Measurements from ENCODE around the gene TNFAIP8L2. TPM values are rescaled to one million over a fixed set of nuclear protein-coding genes. Genes with fewer than 3 reads are reported as not detected.

Gene TNFAIP8L2
- total and polyA plus RNA-seq, 2 donors (not counting 3 experiments of a cell fraction or from before 2014, with no cell fraction given): 0.06 TPM; not detected in 1

- Histone ChIP-seq H4K20me1 (replicated peaks; ENCODE audit: control insufficient read depth, extremely low read depth, insufficient read depth, low read length) (no peaks in the 10 kb centered on the region), H3K9ac (replicated peaks; ENCODE audit: extremely low read depth, insufficient read depth, low read length) (no peak overlapping the region), H3K4me1 (ENCODE audit: control insufficient read depth, extremely low read depth, insufficient read depth, low read length) (peaks cover 29% of the 10 kb centered on the region), H2AFZ (ENCODE audit: low read depth, low read length) (no peak overlapping the region), H3K4me3 (replicated peaks in 1 of 3; ENCODE audit: insufficient read depth in 1 of 3, low read depth in 1 of 3, low read length in 3 of 3) (peak overlapping the region in 1 of 3 experiments; percentile 49), H3K4me2 (ENCODE audit: insufficient read depth, low read length) (no peak overlapping the region), H3K79me2 (ENCODE audit: control insufficient read depth, insufficient read depth, low read length) (no peaks in the 10 kb centered on the region), H3K27me3 (ENCODE audit: control insufficient read depth in 2 of 2, insufficient read depth in 2 of 2, low read length in 2 of 2) (no peaks in the 10 kb centered on the region), H3K9me3 (replicated peaks; ENCODE audit: control insufficient read depth, insufficient read depth, low read length) (no peaks in the 10 kb centered on the region), H3K36me3 (ENCODE audit: control insufficient read depth in 2 of 2, extremely low read depth in 1 of 2, insufficient read depth in 2 of 2, low read length in 2 of 2) (peaks cover 0 to 19% of the 10 kb centered on the region in 2 experiments), H3K9me1 (replicated peaks; ENCODE audit: control insufficient read depth, extremely low read depth, insufficient read depth, low read length) (no peaks in the 10 kb centered on the region), H3K27ac (ENCODE audit: insufficient read depth, low read depth, low read length) (no peak overlapping the region)
- DNase-seq (ENCODE audit: low read depth, low spot score) (no peak), FAIRE-seq (no peak)
- CTCF ChIA-PET: interaction anchor here (0.8 to 3.2 kb wide), 3 partner anchors 13 to 85 kb away, joined by 4 to 30 read pairs (median 4); partner anchors contain the start of gene CDC42SE1
- dilution Hi-C loops (cut with MboI; ENCODE audit: extremely low pct_ligation_motif_present, low sequenced_read_pairs) (no loop called here), intact Hi-C loops (cut with micrococcal nuclease) (loop anchor here (1.0 kb wide), 1 partner anchor 10 kb away; no protein-coding TSS in a partner anchor)
- POLR2A ChIA-PET: interaction anchor here (1.0 kb wide), 1 partner anchor 13 kb away, joined by 4 read pairs; no protein-coding TSS in a partner anchor
- no TSS peak for BruUV-seq (replicated peaks)
- TF ChIP-seq POLR2AphosphoS5 (IDR thresholded peaks at IDR 0.05; ENCODE audit: insufficient read depth, low read depth, low read length): no peak
- TF ChIP-seq, protein P1, sequence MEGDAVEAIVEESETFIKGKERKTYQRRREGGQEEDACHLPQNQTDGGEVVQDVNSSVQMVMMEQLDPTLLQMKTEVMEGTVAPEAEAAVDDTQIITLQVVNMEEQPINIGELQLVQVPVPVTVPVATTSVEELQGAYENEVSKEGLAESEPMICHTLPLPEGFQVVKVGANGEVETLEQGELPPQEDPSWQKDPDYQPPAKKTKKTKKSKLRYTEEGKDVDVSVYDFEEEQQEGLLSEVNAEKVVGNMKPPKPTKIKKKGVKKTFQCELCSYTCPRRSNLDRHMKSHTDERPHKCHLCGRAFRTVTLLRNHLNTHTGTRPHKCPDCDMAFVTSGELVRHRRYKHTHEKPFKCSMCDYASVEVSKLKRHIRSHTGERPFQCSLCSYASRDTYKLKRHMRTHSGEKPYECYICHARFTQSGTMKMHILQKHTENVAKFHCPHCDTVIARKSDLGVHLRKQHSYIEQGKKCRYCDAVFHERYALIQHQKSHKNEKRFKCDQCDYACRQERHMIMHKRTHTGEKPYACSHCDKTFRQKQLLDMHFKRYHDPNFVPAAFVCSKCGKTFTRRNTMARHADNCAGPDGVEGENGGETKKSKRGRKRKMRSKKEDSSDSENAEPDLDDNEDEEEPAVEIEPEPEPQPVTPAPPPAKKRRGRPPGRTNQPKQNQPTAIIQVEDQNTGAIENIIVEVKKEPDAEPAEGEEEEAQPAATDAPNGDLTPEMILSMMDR (IDR thresholded peaks at IDR 0.05; ENCODE audit: extremely low read depth in 1 of 2, insufficient read depth in 1 of 2, low read depth in 1 of 2, low read length in 2 of 2): no peak
Measured at GRCh38 chr1:151143986-151144385, 12.5 kb upstream of the TNFAIP8L2 start.

DNA sequence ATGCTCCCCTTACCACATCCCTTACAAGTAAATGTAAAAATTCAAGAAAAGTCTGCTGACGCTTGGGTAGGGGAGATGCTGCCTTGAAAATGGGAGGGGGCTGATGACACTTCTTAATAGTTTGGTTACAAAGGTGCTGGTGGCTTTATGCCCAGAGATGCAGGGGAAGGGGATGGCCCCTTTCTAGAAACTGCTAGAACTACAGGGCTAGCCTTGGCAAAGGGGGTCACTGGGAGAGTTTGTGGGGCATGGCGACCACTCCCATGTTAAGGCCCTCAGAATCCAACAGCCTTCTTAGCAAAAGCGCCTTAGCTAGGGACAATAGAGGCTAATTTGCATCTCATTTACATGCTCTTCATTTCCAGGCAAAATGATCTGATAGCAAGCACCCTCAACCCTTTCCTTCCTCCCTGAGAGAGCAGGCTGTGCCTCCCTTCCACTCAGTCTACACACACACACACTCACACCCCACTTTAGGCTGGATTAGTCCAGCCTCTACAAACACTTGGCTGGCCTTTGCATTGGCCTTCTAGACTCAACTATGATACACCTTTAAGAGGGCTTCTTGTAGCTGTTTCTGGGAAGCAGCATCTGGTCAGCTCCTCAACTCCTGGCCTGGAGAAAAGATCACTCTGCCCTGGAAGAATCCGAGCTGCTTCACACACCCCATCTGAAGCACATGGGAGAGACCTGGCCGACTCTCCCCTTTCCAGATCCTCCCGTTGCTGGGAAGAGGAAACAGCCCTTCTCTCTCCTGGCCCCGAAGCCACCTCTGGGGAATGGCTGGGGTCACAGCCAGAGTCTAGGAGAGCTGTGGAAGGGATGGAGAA lies 11.8 kb upstream of the TNFAIP8L2 start:
- dilution Hi-C loops (cut with MboI; ENCODE audit: extremely low pct_ligation_motif_present, low sequenced_read_pairs): no loop called here
- TF ChIP-seq POLR2A (IDR thresholded peaks at IDR 0.05; ENCODE audit: low read depth, low read length) (no peak), GATA2 (IDR thresholded peaks at IDR 0.05; ENCODE audit: insufficient read depth, insufficient read length, low read depth, low read length) (no peak), MYC (IDR thresholded peaks at IDR 0.05; ENCODE audit: low read depth, low read length) (no peak)
- intact Hi-C loops (cut with micrococcal nuclease): loop anchor here (1.0 to 5.0 kb wide), 2 partner anchors 10 to 167 kb away; no protein-coding TSS in a partner anchor

More for the DNA sequence above, 11.8 kb upstream of the TNFAIP8L2 start:
- ChIA-PET POLR2A (interaction anchor here (1.1 kb wide), 1 partner anchor 45 kb away, joined by 3 read pairs; the partner anchor contains the start of gene VPS72), CTCF (interaction anchor here (0.6 to 3.2 kb wide), 4 partner anchors 11 to 120 kb away, joined by 3 to 30 read pairs (median 4); no protein-coding TSS in a partner anchor)
- peak overlapping the region in 2 of 3 experiments; percentile 49 to 81 for H3K4me3 ChIP-seq (replicated peaks in 1 of 3; ENCODE audit: insufficient read depth in 1 of 3, low read depth in 1 of 3, low read length in 3 of 3)
- BruUV-seq (replicated peaks): TSS peak; percentile 15
- DNase-seq (ENCODE audit: low read depth, low spot score): peak; percentile 49
- peak; percentile 77 for FAIRE-seq
- H3K4me1 ChIP-seq (ENCODE audit: control insufficient read depth, extremely low read depth, insufficient read depth, low read length): peaks cover 29% of the 10 kb centered on the region
- no peak overlapping the region for H2AFZ ChIP-seq (ENCODE audit: low read depth, low read length)
- no peaks in the 10 kb centered on the region for H3K9me1 ChIP-seq (replicated peaks; ENCODE audit: control insufficient read depth, extremely low read depth, insufficient read depth, low read length)
- H3K9ac ChIP-seq (replicated peaks; ENCODE audit: extremely low read depth, insufficient read depth, low read length): no peak overlapping the region
- H3K79me2 ChIP-seq (ENCODE audit: control insufficient read depth, insufficient read depth, low read length): no peaks in the 10 kb centered on the region
- H4K20me1 ChIP-seq (replicated peaks; ENCODE audit: control insufficient read depth, extremely low read depth, insufficient read depth, low read length): no peaks in the 10 kb centered on the region
- H3K4me2 ChIP-seq (ENCODE audit: insufficient read depth, low read length): peak overlapping the region; percentile 96
- no peaks in the 10 kb centered on the region for H3K9me3 ChIP-seq (replicated peaks; ENCODE audit: control insufficient read depth, insufficient read depth, low read length)
- H3K27me3 ChIP-seq (ENCODE audit: control insufficient read depth in 2 of 2, insufficient read depth in 2 of 2, low read length in 2 of 2): no peaks in the 10 kb centered on the region
- no peak overlapping the region for H3K27ac ChIP-seq (ENCODE audit: insufficient read depth, low read depth, low read length)
- peaks cover 0 to 14% of the 10 kb centered on the region in 2 experiments for H3K36me3 ChIP-seq (ENCODE audit: control insufficient read depth in 2 of 2, extremely low read depth in 1 of 2, insufficient read depth in 2 of 2, low read length in 2 of 2)
